Cerebellar nuclear complex (tissue), 1 donor: Measurements from ENCODE around the gene LAMA3.

Source experiments
- DNase-seq, 2 experiments: peaks; one replicate each; lab custom pipeline; 2025; lab: John Stamatoyannopoulos, UW

The LAMA3 gene

DNA sequence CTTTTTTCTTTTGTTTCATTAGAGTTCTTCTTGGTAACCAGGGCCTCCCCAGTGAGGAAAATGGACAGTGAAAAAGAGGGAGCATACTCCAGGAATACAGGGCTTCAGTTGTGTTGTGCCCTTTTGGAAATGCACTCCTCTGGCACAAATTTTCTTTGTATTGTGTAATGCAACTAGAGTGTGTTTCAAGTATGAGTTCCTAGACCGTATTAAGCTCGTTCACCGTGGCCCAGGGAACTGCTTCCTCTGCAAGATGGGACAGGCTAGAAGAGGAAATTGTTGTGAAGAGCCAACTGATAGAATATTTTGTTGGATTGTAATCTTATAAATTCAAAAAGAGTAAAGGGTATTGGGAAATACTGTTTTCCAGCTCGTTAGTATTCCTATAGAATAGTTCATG, 188.1 kb downstream of the LAMA3 start:
- DNase-seq: no peak

DNA sequence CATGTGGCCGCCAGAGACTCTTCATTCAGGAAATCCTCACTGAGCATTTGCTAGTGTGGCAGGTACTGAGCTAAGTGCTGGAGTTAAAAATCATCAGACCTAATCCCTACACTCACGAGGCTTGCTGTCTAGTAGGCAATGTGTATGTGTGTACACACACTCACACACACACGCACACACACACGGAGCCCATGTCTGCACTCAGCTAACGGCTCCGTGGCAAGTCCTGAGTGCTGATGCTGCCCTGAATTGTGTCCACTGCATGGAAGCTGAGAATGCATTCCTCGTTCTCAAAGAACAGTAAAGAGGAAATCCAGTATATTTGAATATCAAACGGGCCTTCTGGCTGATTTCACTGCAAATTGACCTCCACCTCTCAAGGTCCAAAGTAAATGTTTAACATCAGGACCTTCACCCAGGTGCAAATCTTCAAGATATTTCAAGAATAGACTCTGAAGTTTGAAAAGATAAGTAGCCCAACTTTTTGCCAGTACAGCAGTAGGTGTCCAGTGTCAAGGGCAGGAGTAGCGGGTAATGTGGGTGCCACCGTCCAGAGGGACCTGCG, 189.2 kb downstream of the LAMA3 start:
- DNase-seq: no peak

GRCh38 chr18:23879126-23879525, 189.9 kb downstream of the LAMA3 start:
- DNase-seq: no peak

DNA sequence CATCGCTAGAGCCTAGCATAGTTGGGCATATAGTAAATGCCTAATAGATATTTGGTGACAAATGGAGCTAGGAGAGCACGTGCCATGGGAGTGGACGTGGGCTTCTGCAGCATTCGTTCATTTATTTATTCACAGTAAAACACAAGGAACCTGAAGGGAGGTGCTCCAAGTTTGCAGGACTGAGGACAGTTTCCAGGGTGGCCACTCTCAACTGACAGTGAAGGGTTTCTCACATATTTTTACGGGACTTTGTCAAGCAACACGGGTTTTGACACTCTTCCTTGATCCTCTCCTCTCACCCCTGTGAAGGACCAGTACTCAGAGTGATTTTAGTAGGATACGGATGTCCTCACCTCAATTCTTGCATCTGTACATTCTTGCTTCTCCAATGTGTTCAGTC, 190.3 kb downstream of the LAMA3 start:
- no peak for DNase-seq

DNA sequence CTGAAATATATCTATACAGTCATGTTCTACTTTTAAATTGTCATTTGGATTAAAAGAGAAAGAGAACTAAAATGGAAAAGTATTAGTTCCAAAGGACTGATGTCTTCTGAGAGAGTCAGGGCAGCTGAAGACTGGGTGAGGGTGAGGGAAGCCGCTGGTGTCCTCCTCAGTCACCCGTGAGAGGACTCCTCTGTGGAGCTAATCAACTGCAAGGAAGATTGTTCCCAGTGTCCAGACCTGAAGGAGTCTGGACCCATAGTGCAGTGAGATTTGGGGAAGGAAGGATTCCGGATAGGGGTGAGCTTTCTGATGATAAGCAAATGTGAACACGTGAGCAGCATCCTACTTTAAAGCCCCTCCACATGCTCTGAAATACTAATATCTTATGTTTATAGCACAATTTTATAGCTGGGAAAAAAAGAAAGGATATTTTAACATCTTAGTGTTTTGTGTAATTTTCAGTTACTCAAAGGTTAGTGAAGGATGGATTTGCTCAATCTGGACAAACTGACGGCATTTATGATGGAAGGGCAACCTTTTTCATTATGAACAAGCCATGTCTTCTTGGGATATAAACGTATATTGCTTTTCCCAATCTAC, 190.8 kb downstream of the LAMA3 start:
- DNase-seq: no peak

DNA sequence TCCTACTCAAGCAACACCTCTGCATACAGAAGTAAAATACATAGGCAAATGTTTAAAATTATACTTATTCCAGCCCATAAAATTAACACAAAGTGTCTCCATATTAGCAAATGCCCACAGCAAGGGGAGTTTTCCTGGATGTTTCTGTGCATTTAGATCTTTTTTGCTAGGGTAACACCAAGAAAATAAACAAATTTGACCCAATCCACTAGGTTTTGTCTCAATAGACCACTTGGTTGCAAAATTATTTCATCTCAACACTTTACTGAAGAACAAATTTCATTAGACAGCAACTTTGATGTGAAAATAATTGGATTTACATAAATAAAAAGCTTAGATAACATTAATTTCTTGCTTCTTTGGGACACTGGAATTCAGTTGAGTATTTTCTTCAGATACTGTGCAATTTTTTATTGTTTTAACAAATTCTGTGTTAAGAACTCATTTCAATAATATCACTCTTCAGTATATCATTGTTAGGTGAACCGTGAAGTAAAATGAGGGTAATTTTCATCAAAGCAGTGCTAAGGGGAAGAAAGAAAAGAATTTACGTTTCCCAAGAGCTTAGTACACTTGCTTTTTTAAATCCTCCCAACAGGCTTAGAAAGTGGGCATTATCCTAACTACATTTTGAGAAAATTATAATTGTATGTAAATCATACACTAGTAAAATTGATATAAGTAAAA, 191.8 kb downstream of the LAMA3 start:
- no peak for DNase-seq

DNA sequence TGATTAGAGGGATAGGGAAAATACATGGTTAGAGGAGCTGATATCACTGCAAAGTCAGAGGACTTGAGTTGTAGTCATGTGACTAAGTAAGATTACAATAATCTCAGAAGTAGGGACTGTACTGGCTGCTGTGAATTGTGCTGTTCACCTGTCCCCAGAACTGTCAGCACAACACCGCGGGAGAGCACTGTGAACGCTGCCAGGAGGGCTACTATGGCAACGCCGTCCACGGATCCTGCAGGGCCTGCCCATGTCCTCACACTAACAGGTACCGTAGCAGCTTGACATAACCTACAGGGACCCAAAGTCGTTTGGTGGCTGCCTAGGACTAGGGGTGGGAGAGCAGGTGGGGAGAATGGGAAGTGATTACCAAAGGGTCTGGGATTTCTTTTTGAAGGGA, 192.5 kb downstream of the LAMA3 start:
- no peak for DNase-seq

DNA sequence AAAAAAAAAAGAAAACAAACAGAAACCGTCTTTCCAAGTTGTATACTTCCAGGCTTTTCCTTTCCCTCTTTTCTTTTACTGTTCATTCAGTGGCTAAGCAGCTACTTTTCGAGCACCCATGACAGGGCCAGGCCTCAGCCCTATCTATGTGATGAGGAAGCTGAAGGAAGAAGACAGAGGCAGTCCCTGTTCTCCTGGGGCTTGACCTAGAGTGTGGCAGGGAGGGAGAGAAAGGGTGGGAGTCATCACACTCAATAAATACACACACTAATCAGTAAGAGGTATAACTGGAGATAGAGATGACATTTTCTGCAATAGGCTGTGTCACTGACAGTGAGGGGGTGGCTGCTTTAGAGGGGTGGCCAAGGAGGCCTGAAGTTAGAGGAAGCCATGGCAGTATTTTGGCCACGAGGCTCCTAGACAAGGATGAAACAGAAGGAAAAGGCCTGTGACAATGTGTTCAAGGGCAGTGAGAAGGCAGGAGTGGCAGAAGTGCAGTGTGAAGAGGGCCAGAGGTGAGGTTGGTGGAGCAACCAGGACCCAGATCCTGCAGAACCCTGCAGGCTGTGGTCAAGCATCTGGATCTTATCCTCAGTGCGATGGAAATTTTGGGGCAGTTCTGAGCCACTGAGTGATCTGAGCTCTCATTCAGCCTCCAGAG, 193.5 kb downstream of the LAMA3 start:
- DNase-seq: no peak

- DNase-seq: no peak
Observed at GRCh38 chr18:23883277-23883790, 194.1 kb downstream of the LAMA3 start.

GRCh38 chr18:23884681-23885375, 195.6 kb downstream of the LAMA3 start:
- DNase-seq: no peak

- DNase-seq: no peak
Observed at GRCh38 chr18:23885750-23886149, 196.5 kb downstream of the LAMA3 start.

DNA sequence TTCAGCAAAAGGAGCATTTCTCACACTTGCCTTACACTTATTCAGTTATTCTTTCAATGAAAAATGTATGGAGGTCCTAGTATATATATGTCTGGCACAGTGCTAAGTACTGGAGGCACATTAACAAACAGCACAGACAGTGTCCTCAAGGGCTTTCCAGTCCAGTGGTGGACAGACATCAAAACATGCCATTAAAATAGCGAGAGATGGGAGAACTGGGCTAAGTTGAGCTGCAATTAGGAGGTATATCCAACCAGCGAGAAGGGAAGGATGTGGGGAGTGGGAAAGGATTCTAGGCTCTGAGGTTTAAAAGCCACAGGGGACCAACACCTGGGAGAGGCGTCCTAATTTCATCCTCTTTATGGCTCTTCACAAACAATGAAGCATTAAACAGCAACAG, 197.8 kb downstream of the LAMA3 start:
- DNase-seq: no peak

- DNase-seq: no peak
Observed at GRCh38 chr18:23887493-23887892, 198.2 kb downstream of the LAMA3 start.

DNA sequence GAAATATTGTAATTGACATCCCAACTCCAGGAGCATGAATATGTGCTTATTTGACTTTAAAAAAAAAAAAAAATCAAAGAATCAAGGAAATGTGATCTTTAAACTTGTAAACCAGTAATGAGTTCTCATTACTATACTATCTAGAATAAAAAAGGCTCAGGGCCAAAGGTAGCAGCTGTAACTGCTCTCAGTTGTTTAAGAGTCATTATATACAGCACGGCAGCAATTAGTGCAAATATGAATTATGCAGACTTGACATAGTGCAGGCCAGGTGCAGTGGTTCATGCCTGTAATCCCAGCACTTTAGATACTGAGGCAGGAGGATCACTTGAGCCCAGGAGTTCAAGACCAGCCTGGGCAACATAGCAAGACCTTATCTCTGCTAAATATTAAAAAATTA, 199.6 kb downstream of the LAMA3 start:
- DNase-seq: no peak

DNA sequence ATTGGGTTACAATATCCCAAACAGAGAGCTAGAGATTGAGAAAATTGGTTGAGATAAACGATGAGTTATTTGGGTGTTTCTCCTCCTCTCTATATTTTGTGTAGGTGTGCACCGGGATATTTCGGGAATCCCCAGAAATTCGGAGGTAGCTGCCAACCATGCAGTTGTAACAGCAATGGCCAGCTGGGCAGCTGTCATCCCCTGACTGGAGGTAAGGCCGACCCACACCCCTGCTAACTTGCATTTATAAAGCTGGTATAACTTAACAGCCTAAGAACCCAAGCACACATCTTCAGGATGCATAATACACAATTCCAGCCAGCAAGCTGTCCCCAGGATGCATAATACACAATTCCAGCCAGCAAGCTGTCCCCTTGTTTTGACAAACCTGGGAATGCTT, 200.7 kb downstream of the LAMA3 start:
- DNase-seq: no peak

- no peak for DNase-seq
Observed at GRCh38 chr18:23890589-23890988, 201.3 kb downstream of the LAMA3 start.

DNA sequence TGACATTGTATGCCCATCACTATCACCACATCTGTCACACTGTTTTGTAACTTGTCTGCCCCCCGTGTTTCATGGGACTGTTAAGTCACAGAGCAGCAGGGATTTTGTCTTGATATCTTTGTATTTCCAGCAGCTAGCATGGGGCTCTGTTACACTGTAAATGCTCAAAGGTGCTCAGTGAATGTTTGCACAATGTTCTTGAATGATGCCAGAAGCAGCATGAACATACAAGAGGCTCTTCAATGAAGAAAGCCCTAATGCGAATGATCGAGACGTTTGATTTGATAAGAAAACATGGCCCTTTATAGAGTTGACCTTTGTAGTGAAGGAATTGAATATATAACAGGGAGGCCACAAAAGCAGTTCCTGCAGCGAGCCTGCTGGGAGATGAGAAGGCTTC, 204.4 kb downstream of the LAMA3 start:
- no peak for DNase-seq

- DNase-seq: no peak
Observed at GRCh38 chr18:23894661-23895175, 205.5 kb downstream of the LAMA3 start.

DNA sequence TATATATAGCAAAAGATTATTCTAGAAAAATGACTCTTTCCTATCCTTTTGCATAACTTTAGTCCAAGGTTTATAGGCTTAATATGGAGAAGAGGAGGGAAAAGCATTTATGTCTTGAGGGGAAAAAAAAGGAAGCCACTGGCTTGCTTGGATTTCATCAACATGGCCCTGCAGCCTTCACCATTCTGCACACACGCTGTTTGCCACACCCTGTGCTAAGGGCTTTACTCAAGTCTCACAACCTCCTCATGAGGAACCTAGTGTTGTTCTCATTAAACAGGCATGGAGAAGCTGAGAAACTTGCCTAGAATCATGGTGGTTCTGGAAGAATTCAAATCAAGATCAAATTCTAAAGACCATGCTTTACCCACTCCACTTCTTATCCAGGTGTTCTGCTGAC, 208.0 kb downstream of the LAMA3 start:
- DNase-seq: no peak

GRCh38 chr18:23897733-23898132, 208.5 kb downstream of the LAMA3 start:
- no peak for DNase-seq

DNA sequence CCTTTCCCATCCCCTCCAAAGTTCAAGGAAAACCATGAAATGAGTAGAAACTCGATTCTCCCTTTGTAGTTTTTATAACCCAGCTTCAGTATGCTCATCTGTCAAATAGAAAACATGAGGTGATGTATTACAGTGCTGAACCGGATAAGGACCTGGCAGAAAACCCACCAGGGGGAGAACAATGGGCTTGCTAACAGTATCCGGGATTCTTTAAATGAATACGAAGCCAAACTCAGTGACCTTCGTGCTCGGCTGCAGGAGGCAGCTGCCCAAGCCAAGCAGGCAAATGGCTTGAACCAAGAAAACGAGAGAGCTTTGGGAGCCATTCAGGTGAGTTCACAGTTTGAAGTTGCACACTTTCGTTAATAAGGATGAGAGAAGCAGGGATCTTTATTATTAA, 211.7 kb downstream of the LAMA3 start:
- no peak for DNase-seq

GRCh38 chr18:23902396-23902795, 213.1 kb downstream of the LAMA3 start:
- DNase-seq: no peak
